Measurements from ENCODE around the gene ORC2.
A peak's percentile ranks its signal among the peaks of the same experiment; 100 is the strongest.
"Not testable (repeated sequence)": the region's sequence is repeated elsewhere in the genome, so short reads cannot be mapped to it uniquely, and the experiment has no call there.

The ORC2 gene

DNA sequence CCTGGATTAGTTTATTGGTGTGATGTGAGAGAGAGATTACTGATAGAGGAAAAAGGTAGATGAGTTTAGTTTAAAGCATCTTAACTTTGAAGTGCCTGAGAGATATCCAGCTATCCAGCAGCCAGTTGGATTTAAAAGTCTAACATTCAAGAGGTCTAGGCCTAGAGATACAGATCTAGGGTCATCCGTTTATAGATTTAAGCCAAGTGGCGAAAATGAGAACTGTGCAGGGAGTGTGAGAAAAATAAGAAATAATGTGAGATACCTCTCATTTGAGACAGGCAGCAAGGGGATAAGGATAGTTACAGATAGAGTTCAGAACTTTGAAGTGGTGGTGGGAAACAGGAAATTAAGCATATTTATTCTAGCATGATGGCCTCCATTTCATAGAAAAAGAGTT lies 5.3 kb upstream of the ORC2 start:
- H3K27ac ChIP-seq, result no peak overlapping the region
- no peak overlapping the region for H3K4me3 ChIP-seq
- 0 out of 2 replicates have a peak, but pooled peaks cover 5% of the 10 kb centered on the region for H3K36me3 ChIP-seq
- peaks cover 22% of the 10 kb centered on the region for H3K4me1 ChIP-seq
- H4K20me1 ChIP-seq, result no peaks in the 10 kb centered on the region
- no peak overlapping the region for H3K4me2 ChIP-seq
- no peak overlapping the region for H3K9ac ChIP-seq
- no peaks in the 10 kb centered on the region for H3K27me3 ChIP-seq
- no peak for TF ChIP-seq Cebpa-rat (IDR thresholded peaks at IDR 0.05)
- no peaks in the 10 kb centered on the region for H3K9me3 ChIP-seq

DNA sequence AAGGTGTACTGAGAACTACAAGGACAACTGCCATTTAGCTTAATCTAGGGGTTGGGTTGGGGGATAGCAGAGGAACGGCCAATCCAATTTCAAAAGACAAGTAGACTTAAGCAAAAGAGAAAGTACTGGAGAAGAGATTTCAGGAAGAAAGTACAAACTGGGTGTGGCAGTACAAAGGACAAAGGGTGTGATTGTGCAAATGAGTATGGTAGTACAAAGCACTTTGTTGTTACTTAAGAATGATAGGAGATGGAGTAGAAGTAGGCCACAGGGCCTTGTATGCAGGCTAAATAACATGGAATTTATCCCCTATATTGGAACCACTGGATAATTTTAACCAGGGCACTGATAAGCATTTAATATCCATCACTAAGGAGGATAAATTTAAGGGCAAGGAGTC lies 4.7 kb upstream of the ORC2 start:
- H3K27me3 ChIP-seq, result no peaks in the 10 kb centered on the region
- no peak overlapping the region for H3K27ac ChIP-seq
- H3K9ac ChIP-seq, result no peak overlapping the region
- H4K20me1 ChIP-seq, result no peaks in the 10 kb centered on the region
- H3K9me3 ChIP-seq, result no peaks in the 10 kb centered on the region
- no peak overlapping the region for H3K4me3 ChIP-seq
- H3K4me1 ChIP-seq, result peaks cover 22% of the 10 kb centered on the region
- TF ChIP-seq Cebpa-rat (IDR thresholded peaks at IDR 0.05), result no peak
- no peak overlapping the region for H3K4me2 ChIP-seq
- H3K36me3 ChIP-seq, result 0 out of 2 replicates have a peak, but pooled peaks cover 5% of the 10 kb centered on the region

DNA sequence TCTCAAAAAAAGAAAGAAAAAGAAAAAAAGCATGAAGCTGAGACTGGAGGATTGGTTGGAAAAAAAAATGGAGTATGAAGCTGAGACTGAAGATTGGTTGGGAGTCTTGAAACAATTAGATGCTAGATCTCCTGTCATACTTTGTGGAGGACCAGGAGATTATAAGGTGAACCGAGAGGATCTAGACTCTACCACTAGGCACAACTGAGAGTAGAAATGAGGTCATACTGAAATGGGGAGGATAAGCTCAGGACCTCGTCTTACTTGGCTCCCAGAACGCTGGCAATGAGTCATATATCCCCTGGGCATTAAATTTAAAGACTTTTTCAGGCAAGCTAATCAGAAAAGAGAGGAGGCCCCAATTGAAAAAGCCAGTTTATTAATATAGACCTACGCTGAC lies 3.3 kb upstream of the ORC2 start:
- 0 out of 2 replicates have a peak, but pooled peaks cover 5% of the 10 kb centered on the region for H3K36me3 ChIP-seq
- no peak overlapping the region for H3K9ac ChIP-seq
- no peak overlapping the region for H3K4me3 ChIP-seq
- peaks cover 12% of the 10 kb centered on the region for H4K20me1 ChIP-seq
- TF ChIP-seq Cebpa-rat (IDR thresholded peaks at IDR 0.05), result no peak
- H3K27ac ChIP-seq, result no peak overlapping the region
- no peaks in the 10 kb centered on the region for H3K9me3 ChIP-seq
- H3K27me3 ChIP-seq, result no peaks in the 10 kb centered on the region
- H3K4me1 ChIP-seq, result peaks cover 33% of the 10 kb centered on the region
- no peak overlapping the region for H3K4me2 ChIP-seq

DNA sequence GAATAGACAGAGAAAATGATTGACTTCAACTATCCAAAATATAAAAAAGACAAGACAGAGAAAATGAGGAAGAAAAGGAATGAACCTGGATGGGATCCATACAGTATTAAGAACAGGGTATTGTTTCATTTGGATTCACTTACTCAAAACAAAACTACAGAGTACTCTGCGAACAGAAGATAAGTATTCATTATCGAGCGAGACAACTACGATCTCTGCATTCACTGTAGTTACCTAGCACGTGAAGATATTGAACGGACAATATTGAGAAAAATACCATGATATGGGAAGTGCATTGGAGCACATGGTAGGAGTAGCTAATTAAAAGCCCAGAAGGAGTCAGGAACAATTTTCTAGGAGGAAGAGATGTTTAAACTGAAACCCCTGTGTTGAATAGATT lies 1.0 kb upstream of the ORC2 start:
- H3K4me3 ChIP-seq, result peak overlapping the region; percentile 81
- peaks cover 19% of the 10 kb centered on the region for H3K36me3 ChIP-seq
- H3K9me3 ChIP-seq, result no peaks in the 10 kb centered on the region
- H3K4me1 ChIP-seq, result peaks cover 45% of the 10 kb centered on the region
- peak overlapping the region; percentile 83; the same call in 1 of the 2 replicates for H3K9ac ChIP-seq
- H3K4me2 ChIP-seq, result peak overlapping the region; percentile 76
- TF ChIP-seq Cebpa-rat (IDR thresholded peaks at IDR 0.05), result no peak
- no peak overlapping the region for H3K27ac ChIP-seq
- peaks cover 31% of the 10 kb centered on the region for H4K20me1 ChIP-seq
- no peaks in the 10 kb centered on the region for H3K27me3 ChIP-seq

DNA sequence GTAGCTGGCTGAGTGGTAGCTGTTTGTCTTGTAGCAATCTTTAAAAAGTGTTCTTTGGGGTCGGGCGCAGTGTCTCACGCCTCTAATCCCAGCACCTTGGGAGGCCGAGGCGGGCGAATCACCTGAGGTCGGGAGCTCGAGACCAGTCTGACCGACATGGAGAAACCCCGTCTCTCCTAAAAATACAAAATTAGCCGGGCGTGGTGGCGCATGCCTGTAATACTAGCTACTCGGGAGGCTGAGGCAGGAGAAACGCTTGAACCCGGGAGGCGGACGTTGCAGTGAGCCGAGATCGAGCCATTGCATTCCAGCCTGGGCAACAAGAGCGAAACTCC lies 425 bp upstream of the ORC2 start:
- H3K27ac ChIP-seq, result peak overlapping the region; percentile 87
- not testable (repeated sequence) for H3K9me3 ChIP-seq, H3K27me3 ChIP-seq
- peaks cover 25% of the 10 kb centered on the region for H3K36me3 ChIP-seq
- peak overlapping the region; percentile 81 for H3K4me3 ChIP-seq
- H4K20me1 ChIP-seq, result peaks cover 37% of the 10 kb centered on the region
- H3K4me2 ChIP-seq, result peak overlapping the region; percentile 76
- peaks cover 45% of the 10 kb centered on the region for H3K4me1 ChIP-seq
- peak overlapping the region; percentile 83 for H3K9ac ChIP-seq

DNA sequence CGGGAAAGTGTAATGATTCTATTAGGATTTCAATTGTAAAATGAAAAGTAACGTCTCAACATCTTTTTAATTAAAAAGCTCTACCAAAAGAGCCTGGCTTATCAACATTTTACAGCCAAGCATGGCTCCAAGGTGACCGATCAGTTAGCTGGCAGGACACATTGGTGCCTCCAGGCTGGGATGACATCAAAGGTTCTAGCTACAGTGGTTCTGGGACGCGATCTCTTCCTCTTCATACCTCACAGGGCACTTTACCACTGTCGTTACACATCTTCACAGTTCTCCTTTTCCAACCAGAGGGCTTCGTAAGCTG lies 693 bp downstream of the ORC2 start:
- Histone ChIP-seq H4K20me1 (peaks cover 45% of the 10 kb centered on the region), H3K27ac (peak overlapping the region; percentile 87), H3K36me3 (peaks cover 31% of the 10 kb centered on the region), H3K4me3 (peak overlapping the region; percentile 81), H3K9ac (peak overlapping the region; percentile 83), H3K4me2 (peak overlapping the region; percentile 81), H3K27me3 (no peaks in the 10 kb centered on the region), H3K9me3 (no peaks in the 10 kb centered on the region), H3K4me1 (peaks cover 45% of the 10 kb centered on the region)
- no peak for TF ChIP-seq Cebpa-rat (IDR thresholded peaks at IDR 0.05)

DNA sequence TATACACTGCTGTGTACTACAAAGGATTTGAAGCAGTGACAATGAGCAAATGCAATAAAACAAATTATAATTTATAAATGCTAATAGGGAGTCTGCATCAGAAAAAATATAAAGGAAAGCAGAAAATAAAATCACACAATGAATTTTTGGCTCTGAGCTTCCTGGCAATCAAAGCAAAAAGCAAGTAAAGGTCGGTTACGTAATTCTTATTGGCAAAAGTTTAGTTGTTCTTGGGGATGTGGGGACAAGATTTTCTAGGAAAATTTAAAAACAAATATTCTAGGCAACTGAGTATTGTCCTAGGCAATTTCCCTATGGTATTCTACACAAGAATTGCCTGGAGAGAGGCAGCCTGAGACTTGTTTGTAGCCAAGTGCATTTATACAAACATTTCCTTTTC lies 1.8 kb downstream of the ORC2 start:
- Histone ChIP-seq H3K27me3 (no peaks in the 10 kb centered on the region), H4K20me1 (peaks cover 45% of the 10 kb centered on the region), H3K4me1 (peaks cover 42% of the 10 kb centered on the region), H3K4me2 (peak overlapping the region; percentile 81), H3K4me3 (peak overlapping the region; percentile 81; the same call in 1 of the 2 replicates), H3K27ac (no peak overlapping the region), H3K9me3 (no peaks in the 10 kb centered on the region), H3K9ac (peak overlapping the region; percentile 83; the same call in 1 of the 2 replicates), H3K36me3 (peaks cover 40% of the 10 kb centered on the region)
- no peak for TF ChIP-seq Cebpa-rat (IDR thresholded peaks at IDR 0.05)

DNA sequence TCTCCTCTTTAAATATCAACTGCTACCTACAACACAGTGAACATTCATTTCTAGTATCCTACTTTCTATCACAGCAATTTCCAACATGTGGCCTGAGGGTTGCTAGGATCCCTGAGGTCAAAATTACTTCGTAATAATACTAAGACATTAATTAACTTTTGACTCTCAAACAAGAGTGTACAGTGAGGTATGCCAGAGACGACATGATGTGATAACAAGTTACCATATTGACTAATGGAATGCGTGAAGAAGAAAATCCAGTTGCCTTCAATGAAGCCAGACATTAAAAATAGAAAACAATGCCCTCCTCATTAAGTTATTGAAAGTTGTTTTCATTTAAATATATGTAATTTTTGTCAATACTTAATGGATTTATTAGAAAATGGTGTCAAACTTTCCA lies 13.1 kb downstream of the ORC2 start:
- H3K4me2 ChIP-seq, result no peak overlapping the region
- H3K4me3 ChIP-seq, result no peak overlapping the region
- H3K9ac ChIP-seq, result no peak overlapping the region
- H3K27me3 ChIP-seq, result no peaks in the 10 kb centered on the region
- no peaks in the 10 kb centered on the region for H3K9me3 ChIP-seq
- no peaks in the 10 kb centered on the region for H4K20me1 ChIP-seq
- H3K4me1 ChIP-seq, result no peaks in the 10 kb centered on the region
- no peak overlapping the region for H3K27ac ChIP-seq
- H3K36me3 ChIP-seq, result peaks cover 88% of the 10 kb centered on the region
- TF ChIP-seq Cebpa-rat (IDR thresholded peaks at IDR 0.05), result no peak

DNA sequence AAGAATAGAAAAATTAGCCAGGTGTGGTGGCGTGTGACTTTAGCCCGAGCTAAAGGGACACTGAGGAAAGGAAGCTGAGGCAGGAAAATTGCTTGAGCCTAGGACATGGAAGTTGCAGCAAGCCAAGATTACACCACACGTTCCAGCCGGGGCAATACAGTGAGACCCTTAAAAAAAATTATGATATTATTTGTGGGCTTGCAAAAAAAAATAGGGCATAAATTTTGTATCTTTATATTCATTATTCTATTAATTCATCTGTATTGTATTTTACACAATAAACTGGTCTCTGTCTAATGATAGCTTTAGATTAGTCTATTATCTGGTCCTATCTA lies 18.1 kb downstream of the ORC2 start:
- Histone ChIP-seq H3K36me3 (peaks cover 85% of the 10 kb centered on the region), H3K27ac (no peak overlapping the region), H3K9ac (no peak overlapping the region), H3K27me3 (no peaks in the 10 kb centered on the region), H3K4me1 (no peaks in the 10 kb centered on the region), H3K4me3 (no peak overlapping the region), H3K9me3 (no peaks in the 10 kb centered on the region), H4K20me1 (no peaks in the 10 kb centered on the region), H3K4me2 (no peak overlapping the region)
- TF ChIP-seq Cebpa-rat (IDR thresholded peaks at IDR 0.05), result no peak

DNA sequence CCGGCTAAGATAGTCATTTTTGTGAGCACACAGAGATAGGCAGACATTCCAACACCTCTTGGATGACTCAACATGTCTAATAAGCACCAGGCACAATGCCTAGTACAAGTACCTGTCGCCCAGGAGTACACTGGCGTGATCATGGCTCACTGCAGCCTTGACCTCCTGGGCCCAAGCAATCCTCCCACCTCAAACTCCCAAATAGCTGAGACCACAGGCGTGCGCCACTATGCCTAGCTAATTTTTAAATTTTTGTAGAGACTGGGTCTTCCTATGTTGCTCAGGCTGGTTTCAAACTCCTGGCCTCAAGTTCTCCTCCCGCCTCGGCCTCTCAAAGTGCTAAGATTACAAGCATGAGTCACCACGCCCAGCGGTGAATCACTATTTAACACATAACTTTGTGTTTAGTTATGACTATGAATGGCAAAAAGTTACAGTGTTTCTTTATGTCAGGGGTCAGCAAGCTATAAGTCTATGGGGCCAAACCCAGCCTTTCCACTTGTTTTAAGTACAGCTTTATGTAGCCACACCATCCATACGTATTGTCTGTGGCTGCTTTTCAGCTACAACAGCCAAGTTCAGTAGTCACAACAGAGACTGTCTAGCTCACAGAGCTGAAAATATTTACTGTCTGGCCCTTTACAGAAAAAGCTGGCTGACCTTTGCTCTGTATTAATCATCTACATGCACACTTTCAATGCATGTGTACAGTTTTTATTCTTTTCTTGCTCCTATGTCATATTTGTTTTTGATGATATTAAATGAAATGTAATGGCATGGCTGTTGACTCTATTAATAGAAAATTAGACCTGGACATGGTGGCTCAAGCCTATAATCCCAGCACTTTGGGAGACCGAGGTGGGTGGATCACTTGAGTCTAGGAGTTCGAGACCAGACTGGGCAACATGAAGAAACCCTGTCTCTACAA lies 18.7 kb downstream of the ORC2 start:
- Histone ChIP-seq H3K27ac (no peak overlapping the region), H3K4me1 (no peaks in the 10 kb centered on the region), H4K20me1 (no peaks in the 10 kb centered on the region), H3K4me3 (no peak overlapping the region), H3K4me2 (no peak overlapping the region), H3K27me3 (no peaks in the 10 kb centered on the region), H3K9ac (no peak overlapping the region), H3K9me3 (no peaks in the 10 kb centered on the region), H3K36me3 (peaks cover 85% of the 10 kb centered on the region)
- TF ChIP-seq Cebpa-rat (IDR thresholded peaks at IDR 0.05), result no peak
